IPS-18a (cell line): ENCODE measurements around the gene ZDHHC7.
"Not testable (repeated sequence)": the region's sequence is repeated elsewhere in the genome, so short reads cannot be mapped to it uniquely, and the experiment has no call there.

ENCODE experiments used
- H3K27ac ChIP-seq: one replicate; pipeline ENCODE4 v1.5.1; 2013; ENCODE audit warnings: low read length
- H3K27me3 ChIP-seq: one replicate; pipeline ENCODE4 v1.6.1; 2013; ENCODE audit warnings: mild to moderate bottlenecking, low read length; ENCODE audit not compliant: control insufficient read depth, insufficient read depth
- H3K36me3 ChIP-seq: one replicate; pipeline ENCODE4 v1.6.1; 2013; ENCODE audit warnings: low read depth, low read length; ENCODE audit not compliant: control insufficient read depth
- H3K4me1 ChIP-seq: one replicate; pipeline ENCODE4 v1.6.1; 2013; ENCODE audit warnings: low read depth, low read length; ENCODE audit not compliant: control insufficient read depth
- H3K4me3 ChIP-seq: one replicate; pipeline ENCODE4 v1.5.1; 2013; ENCODE audit warnings: low read length
- H3K9ac ChIP-seq: one replicate; pipeline ENCODE4 v1.6.1; 2013; ENCODE audit warnings: mild to moderate bottlenecking, low read length, moderate library complexity
- H3K9me3 ChIP-seq: one replicate; pipeline ENCODE4 v1.6.1; 2013; ENCODE audit warnings: low read depth, low read length; ENCODE audit not compliant: control insufficient read depth

Gene ZDHHC7

DNA sequence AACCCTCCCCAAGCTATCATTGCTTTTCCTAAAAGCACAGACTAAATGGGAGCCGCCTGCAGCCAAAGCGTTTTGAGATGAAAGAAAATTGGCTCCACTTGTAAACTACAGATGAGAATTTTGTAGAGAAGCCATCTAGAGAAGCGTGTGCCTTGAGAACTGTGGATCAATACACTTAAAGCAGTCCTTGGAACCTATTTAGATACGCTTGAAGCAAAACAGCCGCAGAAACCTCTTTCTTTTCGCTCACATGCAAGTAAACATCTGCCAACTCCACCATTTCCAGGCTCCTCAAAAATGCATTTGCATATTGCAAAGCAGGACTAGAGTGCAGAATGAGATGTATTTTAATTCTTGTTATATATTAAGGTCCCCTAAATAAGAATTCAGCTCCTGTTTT is 29.4 kb upstream of the ZDHHC7 start:
- Histone ChIP-seq H3K4me3 (no peak overlapping the region), H3K9me3 (no peaks in the 10 kb centered on the region), H3K4me1 (no peaks in the 10 kb centered on the region), H3K9ac (no peak overlapping the region), H3K36me3 (no peaks in the 10 kb centered on the region), H3K27ac (no peak overlapping the region), H3K27me3 (no peaks in the 10 kb centered on the region)

DNA sequence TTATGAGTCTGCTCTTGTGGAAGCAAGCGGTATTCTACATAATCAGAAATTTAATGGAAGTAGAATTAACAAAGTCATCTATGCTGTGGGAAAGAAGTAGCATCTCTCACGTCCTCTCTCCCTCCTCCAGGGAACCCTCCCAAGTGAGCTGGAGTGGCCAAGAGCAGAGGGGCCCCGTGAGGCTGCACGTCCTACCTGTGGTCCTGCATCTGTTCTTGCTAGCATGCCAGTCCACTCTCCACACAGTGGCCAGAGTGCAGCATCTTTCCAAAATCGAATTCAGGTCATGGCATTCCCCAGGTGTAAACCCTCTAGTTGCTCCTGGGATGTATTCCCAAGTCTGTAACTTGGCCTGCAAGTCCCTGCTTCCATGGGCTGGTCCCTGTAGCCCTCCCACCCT is 26.4 kb upstream of the ZDHHC7 start:
- peaks cover 4% of the 10 kb centered on the region for H3K4me1 ChIP-seq
- no peaks in the 10 kb centered on the region for H3K36me3 ChIP-seq
- no peak overlapping the region for H3K9ac ChIP-seq
- no peaks in the 10 kb centered on the region for H3K9me3 ChIP-seq
- no peaks in the 10 kb centered on the region for H3K27me3 ChIP-seq
- H3K27ac ChIP-seq, result no peak overlapping the region
- no peak overlapping the region for H3K4me3 ChIP-seq

DNA sequence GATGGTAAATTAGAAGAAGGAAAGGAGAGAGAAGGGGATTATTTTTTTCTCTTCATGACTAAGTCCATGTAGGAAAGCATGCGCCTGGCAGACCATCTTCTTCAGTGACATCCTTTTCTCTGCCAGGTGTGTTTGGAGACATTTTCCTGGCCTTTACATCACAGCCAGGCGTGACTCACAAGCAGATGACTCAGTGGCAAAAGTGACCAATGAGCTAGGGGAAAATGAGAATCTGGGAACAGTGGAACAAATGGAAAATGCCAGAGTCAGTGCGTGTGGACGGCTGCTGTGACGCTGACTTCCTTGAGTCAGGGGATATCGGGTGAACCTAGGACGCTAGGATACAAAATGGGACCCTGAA is 25.7 kb upstream of the ZDHHC7 start:
- H3K36me3 ChIP-seq, result no peaks in the 10 kb centered on the region
- H3K27me3 ChIP-seq, result no peaks in the 10 kb centered on the region
- H3K4me1 ChIP-seq, result peaks cover 4% of the 10 kb centered on the region
- no peak overlapping the region for H3K9ac ChIP-seq
- no peak overlapping the region for H3K27ac ChIP-seq
- H3K9me3 ChIP-seq, result no peaks in the 10 kb centered on the region
- no peak overlapping the region for H3K4me3 ChIP-seq

DNA sequence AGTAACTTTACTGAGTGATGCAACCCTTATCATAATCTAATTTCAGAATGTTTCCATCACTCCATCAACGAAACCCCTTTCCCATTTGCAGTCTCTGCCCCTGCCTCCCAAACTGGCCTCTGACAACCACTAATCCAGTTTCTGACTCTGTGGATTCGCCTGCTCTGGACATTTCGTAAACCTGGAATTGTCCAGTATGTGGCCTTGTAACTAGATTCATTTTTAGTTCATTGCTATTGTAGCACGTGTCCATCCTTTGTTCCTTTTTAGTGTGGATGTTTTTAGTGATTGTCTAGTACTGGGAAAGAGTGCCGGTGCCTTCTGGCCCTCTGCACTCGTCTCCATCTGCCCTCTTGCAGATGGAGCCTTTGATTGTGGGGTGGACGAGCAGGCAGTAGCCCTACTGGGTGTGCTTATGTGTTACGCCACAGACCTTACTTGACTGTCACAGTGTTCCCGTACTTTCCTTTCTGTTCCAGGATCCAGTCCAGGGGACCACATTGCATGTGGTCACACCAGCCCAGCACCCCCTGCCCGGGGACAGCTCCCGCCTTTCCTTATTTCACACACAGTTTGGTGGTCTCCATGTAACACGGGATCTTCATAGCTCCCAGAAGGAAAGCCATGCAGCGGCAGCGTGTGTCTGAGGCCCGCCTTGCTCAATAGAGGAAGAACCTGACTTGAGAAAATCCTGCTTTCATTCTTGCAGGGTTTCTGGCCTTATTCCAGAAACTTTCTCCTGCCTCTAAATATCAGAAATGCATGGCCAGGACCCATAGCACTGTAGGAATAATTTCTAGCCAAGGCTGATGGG is 25.1 kb upstream of the ZDHHC7 start:
- H3K27ac ChIP-seq, result no peak overlapping the region
- no peaks in the 10 kb centered on the region for H3K9me3 ChIP-seq
- peaks cover 4% of the 10 kb centered on the region for H3K4me1 ChIP-seq
- no peak overlapping the region for H3K4me3 ChIP-seq
- no peak overlapping the region for H3K9ac ChIP-seq
- H3K27me3 ChIP-seq, result no peaks in the 10 kb centered on the region
- no peaks in the 10 kb centered on the region for H3K36me3 ChIP-seq

DNA sequence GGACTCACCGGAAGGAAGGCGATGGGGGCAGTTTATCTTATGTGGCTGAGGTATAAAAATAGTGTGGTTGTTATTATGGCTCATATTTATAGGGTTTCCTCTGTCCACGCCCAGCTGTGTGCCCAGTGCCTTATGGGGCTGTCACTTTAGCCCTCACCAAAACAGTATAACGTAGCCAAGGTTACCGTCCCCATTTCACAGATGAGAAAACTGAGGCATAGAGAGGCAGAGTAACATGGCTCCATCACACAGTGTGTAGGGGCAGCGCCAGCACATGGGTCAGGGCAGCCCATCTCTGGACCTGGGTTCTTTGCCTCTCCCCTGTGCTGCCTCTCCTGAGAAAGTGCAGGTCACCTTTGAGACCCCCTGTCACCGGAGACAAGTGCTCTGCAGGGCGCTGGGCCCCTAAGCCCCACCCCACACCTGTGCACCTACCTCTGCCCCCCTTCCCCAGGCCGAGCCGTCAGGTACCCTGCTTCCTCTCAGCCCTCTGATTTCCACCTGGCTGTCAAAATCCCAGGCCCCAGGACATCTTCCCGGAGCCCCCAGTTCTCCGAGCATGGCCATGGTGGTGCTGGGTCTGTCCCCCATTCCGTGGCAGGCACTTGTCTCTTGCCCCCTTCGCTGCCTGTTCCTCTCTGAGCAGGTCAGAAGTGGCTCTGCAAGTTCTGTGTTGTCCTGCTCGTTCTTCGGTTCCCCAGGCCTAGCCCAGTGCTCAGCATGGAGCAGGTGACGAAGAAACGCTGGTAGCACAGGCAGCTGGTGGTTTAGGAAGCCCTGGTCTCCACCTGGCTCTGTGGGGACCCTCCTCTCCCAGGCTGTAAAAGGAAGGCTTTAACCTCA is 23.5 kb upstream of the ZDHHC7 start:
- H3K9ac ChIP-seq, result no peak overlapping the region
- H3K36me3 ChIP-seq, result no peaks in the 10 kb centered on the region
- H3K9me3 ChIP-seq, result no peaks in the 10 kb centered on the region
- peaks cover 5% of the 10 kb centered on the region for H3K4me1 ChIP-seq
- H3K27me3 ChIP-seq, result no peaks in the 10 kb centered on the region
- H3K4me3 ChIP-seq, result no peak overlapping the region
- no peak overlapping the region for H3K27ac ChIP-seq

DNA sequence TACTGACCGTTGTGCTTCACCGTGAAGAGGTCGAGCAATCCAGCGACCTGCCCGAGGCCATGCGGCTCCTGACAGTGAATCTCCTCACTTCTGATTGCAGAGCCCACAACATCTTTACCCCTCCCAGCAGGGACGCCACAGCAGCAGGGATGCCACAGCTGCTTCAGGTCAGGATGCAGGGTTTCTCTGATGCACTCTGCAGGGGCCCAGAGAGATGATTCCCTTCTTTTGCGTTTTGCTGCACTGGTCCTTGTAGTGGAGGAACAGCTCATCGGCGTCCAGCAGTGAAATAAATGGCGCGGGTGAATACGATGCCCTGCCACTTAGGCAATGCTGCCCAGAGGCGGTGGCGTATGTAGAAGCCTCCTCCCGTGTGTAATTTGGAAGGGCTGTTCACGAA is 21.8 kb upstream of the ZDHHC7 start:
- Histone ChIP-seq H3K27ac (no peak overlapping the region), H3K27me3 (peaks cover 16% of the 10 kb centered on the region), H3K9me3 (no peaks in the 10 kb centered on the region), H3K4me3 (no peak overlapping the region), H3K9ac (no peak overlapping the region), H3K36me3 (no peaks in the 10 kb centered on the region), H3K4me1 (peaks cover 17% of the 10 kb centered on the region)

DNA sequence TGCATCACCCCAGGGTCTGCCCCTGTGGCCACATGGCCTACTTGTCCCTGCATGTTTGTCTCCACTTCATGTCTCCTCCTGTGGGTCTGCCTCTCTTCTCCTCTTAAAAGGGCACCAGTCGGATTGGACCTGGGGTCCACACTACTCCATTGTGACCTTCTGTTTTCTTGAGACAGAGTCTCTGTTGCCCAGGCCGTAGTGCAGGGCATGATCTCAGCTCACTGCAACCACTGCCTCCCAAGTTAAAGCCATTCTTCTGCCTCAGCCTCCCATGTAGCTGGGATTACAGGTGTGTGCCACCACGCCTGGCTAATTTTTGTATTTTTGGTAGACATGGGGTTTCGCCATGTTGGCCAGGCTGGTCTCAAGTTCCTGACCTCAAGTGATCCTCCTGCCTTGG is 20.9 kb upstream of the ZDHHC7 start:
- H3K9me3 ChIP-seq, H3K36me3 ChIP-seq, H3K4me3 ChIP-seq, H3K9ac ChIP-seq, H3K27ac ChIP-seq: not testable (repeated sequence)
- H3K4me1 ChIP-seq, result peaks cover 17% of the 10 kb centered on the region
- peaks cover 18% of the 10 kb centered on the region for H3K27me3 ChIP-seq

DNA sequence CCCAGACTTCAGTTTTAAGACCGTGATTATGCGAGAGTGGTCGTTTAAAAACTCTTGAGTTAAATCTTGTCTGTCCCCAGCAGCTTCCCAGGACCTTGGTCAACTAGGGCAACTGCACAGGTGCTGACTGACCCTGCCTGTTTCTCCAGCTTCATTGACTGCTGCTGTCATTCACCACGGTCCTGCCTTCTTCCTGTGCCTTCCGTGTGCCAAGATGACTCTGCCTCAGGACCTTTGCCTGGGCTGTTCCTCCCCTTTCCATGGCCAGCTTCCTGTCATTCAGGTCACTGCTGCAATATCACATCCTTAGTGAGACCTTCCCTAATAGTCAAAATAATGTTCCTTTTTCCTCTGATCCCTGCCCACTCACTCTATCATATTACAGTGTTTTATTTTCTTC is 20.1 kb upstream of the ZDHHC7 start:
- Histone ChIP-seq H3K4me1 (peaks cover 17% of the 10 kb centered on the region), H3K27me3 (peaks cover 18% of the 10 kb centered on the region), H3K36me3 (no peaks in the 10 kb centered on the region), H3K9ac (no peak overlapping the region), H3K4me3 (no peak overlapping the region), H3K27ac (no peak overlapping the region), H3K9me3 (no peaks in the 10 kb centered on the region)

DNA sequence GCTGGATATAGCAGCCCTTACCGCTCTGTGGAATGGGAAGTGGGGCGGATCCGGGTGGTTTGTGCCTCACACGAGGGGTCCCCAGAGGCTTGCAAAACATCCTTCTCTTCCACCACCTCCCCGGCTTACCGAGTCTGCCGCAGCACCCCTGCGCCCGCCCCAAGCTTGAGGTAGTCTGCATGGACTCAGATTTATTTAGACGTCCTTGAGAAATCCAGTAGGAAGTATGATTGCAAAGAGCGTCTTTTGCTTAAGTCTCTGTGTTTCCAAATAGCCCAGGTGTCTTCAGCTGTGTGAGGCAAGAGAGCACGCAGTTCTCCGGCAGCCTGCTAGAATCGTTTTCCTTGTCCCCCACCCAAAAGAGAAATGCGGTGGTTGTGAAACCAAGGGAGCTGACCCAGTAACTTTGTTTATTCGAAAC is 18.7 kb upstream of the ZDHHC7 start:
- Histone ChIP-seq H3K4me1 (peaks cover 17% of the 10 kb centered on the region), H3K9me3 (no peaks in the 10 kb centered on the region), H3K4me3 (no peak overlapping the region), H3K27ac (no peak overlapping the region), H3K36me3 (no peaks in the 10 kb centered on the region), H3K9ac (no peak overlapping the region), H3K27me3 (peaks cover 18% of the 10 kb centered on the region)

DNA sequence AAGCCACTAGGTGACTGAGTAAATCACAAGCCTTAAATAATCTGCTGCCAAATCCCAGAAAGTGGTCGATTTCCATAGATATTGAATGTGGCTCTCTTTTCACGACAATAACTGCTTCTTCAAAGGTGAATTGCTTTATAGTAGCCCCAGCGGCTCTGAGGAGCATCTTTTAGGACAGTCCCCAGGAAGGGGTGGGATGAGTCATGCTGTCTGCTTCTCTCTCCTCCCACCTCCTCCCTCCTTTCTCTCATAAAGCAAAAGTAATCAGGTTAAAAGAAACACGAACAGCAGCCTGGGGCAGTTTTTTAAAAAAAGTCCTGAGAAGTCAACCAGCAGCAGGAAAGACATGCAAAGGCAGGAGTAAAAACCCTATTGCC is 18.1 kb upstream of the ZDHHC7 start:
- H3K4me3 ChIP-seq, result no peak overlapping the region
- no peak overlapping the region for H3K9ac ChIP-seq
- no peak overlapping the region for H3K27ac ChIP-seq

DNA sequence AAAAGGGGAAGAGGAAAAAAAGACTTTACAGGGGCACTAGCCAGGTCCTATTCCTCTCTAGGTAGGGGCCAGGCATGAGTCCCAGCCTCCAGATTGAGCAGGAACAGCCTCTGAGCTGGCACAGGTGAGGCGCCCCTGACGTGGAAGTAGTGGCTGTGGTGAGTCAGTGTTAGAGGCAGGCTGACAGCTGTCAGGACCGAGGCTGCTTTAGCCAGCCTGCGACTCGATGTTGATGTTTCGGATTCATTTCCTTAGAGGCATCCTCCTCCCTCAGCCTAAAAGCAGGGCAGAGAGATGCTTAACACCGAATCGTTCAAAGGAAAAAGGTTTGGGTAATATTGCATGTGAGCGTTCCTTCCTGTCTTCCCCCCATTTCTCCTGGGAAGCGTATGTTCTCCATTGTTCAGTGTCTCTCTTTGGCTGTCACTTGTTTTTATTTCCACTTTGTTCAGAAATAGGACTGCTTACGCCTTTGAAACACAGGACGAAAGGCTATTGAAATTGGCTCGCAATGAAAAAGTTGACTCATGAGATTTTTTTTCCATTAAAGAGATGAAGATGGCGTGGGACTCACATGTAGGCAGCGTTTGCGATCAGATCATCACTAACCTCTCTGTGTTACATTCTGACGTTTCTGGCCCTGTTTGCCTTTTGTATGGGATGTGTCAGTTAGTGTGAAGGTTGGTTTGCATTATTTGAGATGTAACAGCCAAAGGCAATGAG is 17.5 kb upstream of the ZDHHC7 start:
- H3K4me3 ChIP-seq, result peak overlapping the region; percentile 79
- H3K9ac ChIP-seq, result no peak overlapping the region
- peaks cover 17% of the 10 kb centered on the region for H3K4me1 ChIP-seq
- H3K27me3 ChIP-seq, result peaks cover 18% of the 10 kb centered on the region
- H3K27ac ChIP-seq, result no peak overlapping the region
- no peaks in the 10 kb centered on the region for H3K36me3 ChIP-seq
- no peaks in the 10 kb centered on the region for H3K9me3 ChIP-seq

More for the DNA sequence above, 18.1 kb upstream of the ZDHHC7 start:
- Histone ChIP-seq H3K9me3 (no peaks in the 10 kb centered on the region), H3K27me3 (peaks cover 18% of the 10 kb centered on the region), H3K36me3 (no peaks in the 10 kb centered on the region), H3K4me1 (peaks cover 17% of the 10 kb centered on the region)
